HepG2 (cell line): ENCODE data around the gene GPR85. TPM values are rescaled to one million over a fixed set of nuclear protein-coding genes. Genes with fewer than 3 reads are reported as not detected.

Experiments
- ATAC-seq: fragments of 200-7000 bp; cut with Tn5 transposase; 3 replicates; pipeline ENCODE4 v1.9.1; 2020; ENCODE audit warnings: mild to moderate bottlenecking, moderate library complexity
- BruUV-seq: library from RNA; stranded (reverse); fragments of 400-500 nt; replicated peaks from 2 replicates; lab custom pipeline; 2021; lab: Mats Ljungman, UMichigan
- CTCF ChIA-PET: fragments of 300-600 bp; formaldehyde crosslinking; extraction: SDS; loops from one replicate; lab custom pipeline; 2021; ENCODE audit warnings: low total read pairs, inconsistent platforms, low intra/inter-chr PET ratio; lab: Yijun Ruan, JAX
- POLR2A ChIA-PET: fragments of 350-600 bp; sonication (Branson Sonifier 250); formaldehyde crosslinking; loops from one replicate; lab custom pipeline; 2020; ENCODE audit warnings: antibody characterized with exemption, inconsistent platforms; lab: Yijun Ruan, JAX
- DNase-seq: peaks from one replicate; pipeline ENCODE4 v3.0.0-alpha.2; 2015; ENCODE audit warnings: low spot score
- FAIRE-seq: peaks from 3 replicates; lab custom pipeline; 2011; peaks lifted over from hg19 to GRCh38; lab: Jason Lieb, UNC
- H2AFZ ChIP-seq: one replicate; pipeline ENCODE4 v1.6.1; 2011; ENCODE audit warnings: low read length, inconsistent platforms
- H3K27ac ChIP-seq: fragments of 300-600 bp; 3 replicates; pipeline ENCODE4 v1.8.0; 2011; ENCODE audit warnings: mixed run types, mild to moderate bottlenecking, mixed read lengths, low read length, inconsistent platforms; ENCODE audit not compliant: insufficient read depth; ENCODE audit errors: extremely low read length
- H3K27me3 ChIP-seq, 2 experiments: fragments of 200-600 bp in 1 of 2; 2 replicates in 1 of 2; 3 replicates in 1 of 2; pipeline versions ENCODE4 v1.6.0 to v1.8.0; 2011; ENCODE audit warnings: low read length in 2 of 2, mild to moderate bottlenecking in 2 of 2, moderate library complexity in 2 of 2, inconsistent platforms in 1 of 2; ENCODE audit not compliant: insufficient read depth in 2 of 2, control insufficient read depth in 1 of 2
- H3K36me3 ChIP-seq, 2 experiments: fragments of 200-600 bp in 1 of 2; replicated peaks in 1 of 2; 2 replicates in 1 of 2; 3 replicates in 1 of 2; pipeline versions ENCODE4 v1.5.1 to v1.8.0; 2011; ENCODE audit warnings: low read length in 2 of 2, inconsistent platforms in 1 of 2; ENCODE audit not compliant: insufficient read depth in 2 of 2, control insufficient read depth in 1 of 2
- H3K4me1 ChIP-seq: 2 replicates; pipeline ENCODE4 v1.5.1; 2012; ENCODE audit warnings: low read length, inconsistent platforms; ENCODE audit not compliant: insufficient read depth
- H3K4me2 ChIP-seq: 2 replicates; pipeline ENCODE4 v1.6.0; 2011; ENCODE audit warnings: low read depth, low read length, inconsistent platforms
- H3K4me3 ChIP-seq, 3 experiments: fragments of 200-600 bp in 1 of 3; sonication (generic), shearing (Covaris generic) in 1 of 3; replicated peaks in 1 of 3; 2 replicates each; pipeline ENCODE4 v1.5.1; 2011 to 2016; ENCODE audit warnings: low read length in 3 of 3, inconsistent platforms in 2 of 3, low read depth in 2 of 3, mild to moderate bottlenecking in 2 of 3, control low read depth in 1 of 3, mixed read lengths in 1 of 3; ENCODE audit not compliant: insufficient read depth in 1 of 3
- H3K79me2 ChIP-seq: one replicate; pipeline ENCODE4 v1.6.1; 2011; ENCODE audit warnings: low read length, inconsistent platforms; ENCODE audit not compliant: insufficient read depth
- H3K9ac ChIP-seq: 2 replicates; pipeline ENCODE4 v1.6.0; 2011; ENCODE audit warnings: mild to moderate bottlenecking, low read depth, low read length, inconsistent platforms; ENCODE audit not compliant: insufficient read depth
- H3K9me3 ChIP-seq: 2 replicates; pipeline ENCODE4 v1.5.1; 2012; ENCODE audit warnings: mild to moderate bottlenecking, low read length
- H4K20me1 ChIP-seq: 2 replicates; pipeline ENCODE4 v1.6.0; 2011; ENCODE audit warnings: inconsistent platforms, mild to moderate bottlenecking, low read length, moderate library complexity; ENCODE audit not compliant: insufficient read depth
- ARID5B ChIP-seq: IDR thresholded peaks from 2 replicates; pipeline ENCODE4 v1.4.0; 2020; ENCODE audit warnings: mild to moderate bottlenecking, missing genetic modification reagents
- ARNT ChIP-seq: fragments of 450-650 bp; IDR thresholded peaks from 2 replicates; pipeline ENCODE4 v1.6.1; 2017
- CREM ChIP-seq, 2 experiments: sonication (generic) in 1 of 2; formaldehyde crosslinking in 1 of 2; IDR thresholded peaks; 2 replicates each; pipeline versions ENCODE4 v1.4.0 to v1.6.1; 2016 to 2020; ENCODE audit warnings: antibody characterized with exemption in 1 of 2, mild to moderate bottlenecking in 1 of 2, missing genetic modification reagents in 1 of 2
- HOXA5 ChIP-seq: sonication (generic); formaldehyde crosslinking; IDR thresholded peaks from 2 replicates; pipeline ENCODE4 v1.4.0; 2020; ENCODE audit warnings: missing genetic modification reagents
- LCORL ChIP-seq, 2 experiments: fragments of 450-650 bp in 1 of 2; sonication (generic) in 1 of 2; formaldehyde crosslinking in 1 of 2; IDR thresholded peaks; 2 replicates each; pipeline versions ENCODE4 v1.5.0 to v1.6.1; 2017 to 2020; ENCODE audit warnings: antibody characterized with exemption in 1 of 2, missing genetic modification reagents in 1 of 2
- MTA1 ChIP-seq: sonication (generic); formaldehyde crosslinking; IDR thresholded peaks from 2 replicates; pipeline ENCODE4 v1.4.0; 2020; ENCODE audit warnings: missing genetic modification reagents, mild to moderate bottlenecking, borderline replicate concordance
- NFIC ChIP-seq: IDR thresholded peaks from 2 replicates; pipeline ENCODE4 v1.6.1; 2012; ENCODE audit warnings: mild to moderate bottlenecking, low read length, inconsistent platforms
- NFKB2 ChIP-seq: sonication (generic); formaldehyde crosslinking; IDR thresholded peaks from 2 replicates; pipeline ENCODE4 v1.4.0; 2020; ENCODE audit warnings: missing genetic modification reagents, borderline replicate concordance
- SIN3A ChIP-seq: IDR thresholded peaks from 2 replicates; pipeline ENCODE4 v1.6.1; 2011; ENCODE audit warnings: low read depth, mild to moderate bottlenecking, control low read depth, low read length, borderline replicate concordance
- THAP11 ChIP-seq: IDR thresholded peaks from 2 replicates; pipeline ENCODE4 v1.6.1; 2016; ENCODE audit warnings: missing biosample characterization, missing genetic modification reagents
- ZNF619 ChIP-seq: sonication (generic); formaldehyde crosslinking; IDR thresholded peaks from 2 replicates; pipeline ENCODE4 v1.4.0; 2020; ENCODE audit warnings: mild to moderate bottlenecking, missing genetic modification reagents
- ZSCAN12 ChIP-seq: sonication (generic); formaldehyde crosslinking; IDR thresholded peaks from 2 replicates; pipeline ENCODE4 v1.9.0; 2021; ENCODE audit warnings: mild to moderate bottlenecking, missing genetic modification reagents
- ZZZ3 ChIP-seq: sonication (generic); formaldehyde crosslinking; IDR thresholded peaks from 2 replicates; pipeline ENCODE4 v1.4.0; 2020; ENCODE audit warnings: missing genetic modification reagents, mild to moderate bottlenecking, borderline replicate concordance
- WGBS: methylation state at CpG from one replicate; pipeline ENCODE4 v1.1.6; 2017; ENCODE audit warnings: low lambda C conversion rate; 5-methylcytosine and 5-hydroxymethylcytosine counted together
- in situ Hi-C: cut with HindIII; loops from 2 replicates; pipeline ENCODE4 v1.10.0; 2017; ENCODE audit warnings: low pct_unique_long_range_greater_than_20kb; ENCODE audit not compliant: extremely low pct_ligation_motif_present
- intact Hi-C: fragments of 100-400 bp; cut with micrococcal nuclease; formaldehyde crosslinking; loops from one replicate; pipeline ENCODE4 v1.10.0; 2022; ENCODE audit not compliant: unreplicated experiment
- polyA plus RNA-seq, 8 experiments: library from polyadenylated mRNA; depleted of rRNA in 3 of 8; stranded (reverse) in 7 of 8; unstranded in 1 of 8; fragments of >200 nt; fragmentation: Illumina TruSeq in 4 of 8; extraction: Trizol in 4 of 8; gene quantifications; 2 replicates each; pipeline versions ENCODE4 v1.2.1 to v1.2.3, GENCODE V29; 2011 to 2016; ENCODE audit warnings: low read depth in 4 of 8, missing spikeins in 1 of 8, mixed read lengths in 1 of 8; ENCODE audit not compliant: insufficient read depth in 1 of 8
- total RNA-seq, 5 experiments: library from RNA; depleted of rRNA; stranded (reverse); fragments of >200 nt; fragmentation: Illumina TruSeq; extraction: Trizol; gene quantifications; 2 replicates each; pipeline ENCODE4 v1.2.3, GENCODE V29; 2016; ENCODE audit warnings: low read depth in 1 of 5
- TF ChIP-seq, protein P1 (sequence below): sonication (generic); formaldehyde crosslinking; IDR thresholded peaks from 2 replicates; pipeline ENCODE4 v1.8.0; 2022; ENCODE audit warnings: missing genetic modification reagents, mild to moderate bottlenecking, borderline replicate concordance
- TF ChIP-seq, protein P2 (sequence below): IDR thresholded peaks from 2 replicates; pipeline ENCODE4 v1.6.1; 2016; ENCODE audit warnings: mild to moderate bottlenecking

Gene GPR85
- total and polyA plus RNA-seq, 2 of the 13 experiments (the other 11 are each of a cell fraction or from before 2014, with no cell fraction given), result not detected

DNA sequence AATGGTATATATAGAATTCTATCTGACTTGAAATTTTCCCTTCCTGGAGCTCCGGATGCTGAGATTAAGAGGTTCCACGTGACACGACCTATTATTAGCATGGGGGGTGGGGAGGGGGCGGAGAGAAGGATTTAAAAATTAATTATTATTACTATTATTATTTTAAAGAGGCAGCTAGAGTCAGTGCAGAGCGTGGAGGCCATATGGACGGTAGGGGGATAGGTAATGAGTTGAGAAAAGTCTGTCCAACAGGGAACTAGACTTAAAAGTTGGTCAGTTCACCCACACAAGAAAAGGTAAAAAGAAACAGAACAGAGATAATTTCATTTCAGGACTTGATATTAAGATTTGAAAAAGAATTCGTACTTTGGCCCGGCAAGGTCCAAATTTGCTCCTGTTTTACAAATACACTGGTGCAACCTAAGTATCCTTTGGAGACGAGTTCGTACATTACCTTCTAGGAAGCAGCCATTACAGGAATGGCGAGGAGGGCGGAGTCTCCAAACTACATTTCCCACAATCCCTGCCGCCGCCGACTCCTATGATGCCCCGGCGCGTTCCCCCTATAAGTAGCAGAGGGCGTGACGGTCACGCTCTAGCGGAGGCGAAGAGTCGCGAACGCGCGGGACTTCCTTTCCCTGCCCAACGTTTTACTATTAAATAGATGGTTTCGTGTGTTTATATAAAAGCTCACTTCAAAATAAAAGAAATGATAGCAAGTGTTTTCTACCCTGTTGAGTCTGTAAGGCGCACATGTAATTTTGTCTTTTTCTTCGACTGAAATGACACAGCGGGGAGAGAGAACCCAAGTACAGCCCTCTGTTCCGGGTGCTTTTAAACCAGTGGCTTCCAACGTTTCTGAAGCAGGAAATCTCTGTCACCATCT is 31.7 kb upstream of the GPR85 start, which contains the start of gene SMIM30:
Gene SMIM30 (minus strand): TSS at position 481 of the 886 bp plus-strand sequence. CDS start 976 bp downstream, outside the sequence.
- CTCF ChIA-PET, result no interaction called here
- TSS peak; percentile 84 for BruUV-seq
- intact Hi-C loops (loop anchor here (10.0 kb wide), 2 partner anchors 184 to 564 kb away; a partner anchor contains a TSS), in situ Hi-C loops (no loop called here)
- no peak within 1 kb of the TSS for H3K27ac ChIP-seq
- DNase-seq (peak; percentile 80), FAIRE-seq (peak; percentile 78), ATAC-seq (peak; percentile 100)
- WGBS, result 3% methylated on average over 35 of the region's 35 CpGs
- no peaks in the 10 kb centered on the region for H4K20me1 ChIP-seq
- POLR2A ChIA-PET, result interaction anchor here (0.6 kb wide), 1 partner anchor 529 kb away, joined by 3 read pairs; no protein-coding TSS in a partner anchor
- no peaks in the 10 kb centered on the region for H3K79me2 ChIP-seq
- peak within 1 kb of the TSS; percentile 68 for H3K9ac ChIP-seq
- H2AFZ ChIP-seq, result peak within 1 kb of the TSS; percentile 79
- H3K36me3 ChIP-seq, result no peaks in the 10 kb centered on the region
- peaks cover 15% of the 10 kb centered on the region for H3K4me1 ChIP-seq
- no peaks in the 10 kb centered on the region for H3K9me3 ChIP-seq
- H3K4me2 ChIP-seq, result peak within 1 kb of the TSS; percentile 78
- peak within 1 kb of the TSS; percentile 73 to 82 (median 75) for H3K4me3 ChIP-seq
- no peaks in the 10 kb centered on the region; a peak in 1 of 5 replicates for H3K27me3 ChIP-seq
- TF ChIP-seq SIN3A (0 out of 2 replicates have a peak, but pooled peaks have one; percentile 36), HOXA5 (CRISPR knock-in tag) (0 out of 2 replicates have a peak, but pooled peaks have one; percentile 68), NFKB2 (peak; percentile 37; the same call in 1 of the 2 replicates), NFIC (peak; percentile 51; the same call in 1 of the 2 replicates), ZZZ3 (CRISPR knock-in tag) (no peak), MTA1 (0 out of 2 replicates have a peak, but pooled peaks have one; percentile 21), CREM (IDR thresholded peaks at IDR 0.05) (peak; percentile 87), CREM (CRISPR knock-in tag; IDR thresholded peaks at IDR 0.05) (no peak), ZNF619 (0 out of 2 replicates have a peak, but pooled peaks have one; percentile 58), THAP11 (CRISPR knock-in tag) (peak; percentile 100), ARID5B (CRISPR knock-in tag) (peak; percentile 82), ARNT (no peak), LCORL (IDR thresholded peaks at IDR 0.05) (no peak), LCORL (CRISPR knock-in tag; IDR thresholded peaks at IDR 0.05) (peak; percentile 47; the same call in 1 of the 2 replicates), ZSCAN12 (CRISPR knock-in tag) (no peak)
- TF ChIP-seq, protein P1, sequence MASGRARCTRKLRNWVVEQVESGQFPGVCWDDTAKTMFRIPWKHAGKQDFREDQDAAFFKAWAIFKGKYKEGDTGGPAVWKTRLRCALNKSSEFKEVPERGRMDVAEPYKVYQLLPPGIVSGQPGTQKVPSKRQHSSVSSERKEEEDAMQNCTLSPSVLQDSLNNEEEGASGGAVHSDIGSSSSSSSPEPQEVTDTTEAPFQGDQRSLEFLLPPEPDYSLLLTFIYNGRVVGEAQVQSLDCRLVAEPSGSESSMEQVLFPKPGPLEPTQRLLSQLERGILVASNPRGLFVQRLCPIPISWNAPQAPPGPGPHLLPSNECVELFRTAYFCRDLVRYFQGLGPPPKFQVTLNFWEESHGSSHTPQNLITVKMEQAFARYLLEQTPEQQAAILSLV (CRISPR knock-in tag), result 0 out of 2 replicates have a peak, but pooled peaks have one; percentile 36
- TF ChIP-seq, protein P2, sequence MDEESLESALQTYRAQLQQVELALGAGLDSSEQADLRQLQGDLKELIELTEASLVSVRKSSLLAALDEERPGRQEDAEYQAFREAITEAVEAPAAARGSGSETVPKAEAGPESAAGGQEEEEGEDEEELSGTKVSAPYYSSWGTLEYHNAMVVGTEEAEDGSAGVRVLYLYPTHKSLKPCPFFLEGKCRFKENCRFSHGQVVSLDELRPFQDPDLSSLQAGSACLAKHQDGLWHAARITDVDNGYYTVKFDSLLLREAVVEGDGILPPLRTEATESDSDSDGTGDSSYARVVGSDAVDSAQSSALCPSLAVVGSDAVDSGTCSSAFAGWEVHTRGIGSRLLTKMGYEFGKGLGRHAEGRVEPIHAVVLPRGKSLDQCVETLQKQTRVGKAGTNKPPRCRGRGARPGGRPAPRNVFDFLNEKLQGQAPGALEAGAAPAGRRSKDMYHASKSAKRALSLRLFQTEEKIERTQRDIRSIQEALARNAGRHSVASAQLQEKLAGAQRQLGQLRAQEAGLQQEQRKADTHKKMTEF, result peak; percentile 74
